HepG2 (cell line): ENCODE results near the gene PDE4D. TPM values are rescaled to one million over a fixed set of nuclear protein-coding genes. Genes with fewer than 3 reads are reported as not detected.

Source experiments
- ATAC-seq: fragments of 200-7000 bp; cut with Tn5 transposase; 3 replicates; pipeline ENCODE4 v1.9.1; 2020; ENCODE audit warnings: mild to moderate bottlenecking, moderate library complexity
- BruUV-seq: library from RNA; stranded (reverse); fragments of 400-500 nt; replicated peaks from 2 replicates; lab custom pipeline; 2021; lab: Mats Ljungman, UMichigan
- CTCF ChIA-PET: fragments of 300-600 bp; formaldehyde crosslinking; extraction: SDS; loops from one replicate; lab custom pipeline; 2021; ENCODE audit warnings: low total read pairs, inconsistent platforms, low intra/inter-chr PET ratio; lab: Yijun Ruan, JAX
- POLR2A ChIA-PET: fragments of 350-600 bp; sonication (Branson Sonifier 250); formaldehyde crosslinking; loops from one replicate; lab custom pipeline; 2020; ENCODE audit warnings: antibody characterized with exemption, inconsistent platforms; lab: Yijun Ruan, JAX
- DNase-seq: peaks from one replicate; pipeline ENCODE4 v3.0.0-alpha.2; 2015; ENCODE audit warnings: low spot score
- FAIRE-seq: peaks from 3 replicates; lab custom pipeline; 2011; peaks lifted over from hg19 to GRCh38; lab: Jason Lieb, UNC
- H2AFZ ChIP-seq: one replicate; pipeline ENCODE4 v1.6.1; 2011; ENCODE audit warnings: low read length, inconsistent platforms
- H3K27ac ChIP-seq: fragments of 300-600 bp; 3 replicates; pipeline ENCODE4 v1.8.0; 2011; ENCODE audit warnings: mixed run types, mild to moderate bottlenecking, mixed read lengths, low read length, inconsistent platforms; ENCODE audit not compliant: insufficient read depth; ENCODE audit errors: extremely low read length
- H3K27me3 ChIP-seq, 2 experiments: fragments of 200-600 bp in 1 of 2; 2 replicates in 1 of 2; 3 replicates in 1 of 2; pipeline versions ENCODE4 v1.6.0 to v1.8.0; 2011; ENCODE audit warnings: low read length in 2 of 2, mild to moderate bottlenecking in 2 of 2, moderate library complexity in 2 of 2, inconsistent platforms in 1 of 2; ENCODE audit not compliant: insufficient read depth in 2 of 2, control insufficient read depth in 1 of 2
- H3K36me3 ChIP-seq, 2 experiments: fragments of 200-600 bp in 1 of 2; replicated peaks in 1 of 2; 2 replicates in 1 of 2; 3 replicates in 1 of 2; pipeline versions ENCODE4 v1.5.1 to v1.8.0; 2011; ENCODE audit warnings: low read length in 2 of 2, inconsistent platforms in 1 of 2; ENCODE audit not compliant: insufficient read depth in 2 of 2, control insufficient read depth in 1 of 2
- H3K4me1 ChIP-seq: 2 replicates; pipeline ENCODE4 v1.5.1; 2012; ENCODE audit warnings: low read length, inconsistent platforms; ENCODE audit not compliant: insufficient read depth
- H3K4me2 ChIP-seq: 2 replicates; pipeline ENCODE4 v1.6.0; 2011; ENCODE audit warnings: low read depth, low read length, inconsistent platforms
- H3K4me3 ChIP-seq, 3 experiments: fragments of 200-600 bp in 1 of 3; sonication (generic), shearing (Covaris generic) in 1 of 3; replicated peaks in 1 of 3; 2 replicates each; pipeline ENCODE4 v1.5.1; 2011 to 2016; ENCODE audit warnings: low read length in 3 of 3, inconsistent platforms in 2 of 3, low read depth in 2 of 3, mild to moderate bottlenecking in 2 of 3, control low read depth in 1 of 3, mixed read lengths in 1 of 3; ENCODE audit not compliant: insufficient read depth in 1 of 3
- H3K79me2 ChIP-seq: one replicate; pipeline ENCODE4 v1.6.1; 2011; ENCODE audit warnings: low read length, inconsistent platforms; ENCODE audit not compliant: insufficient read depth
- H3K9ac ChIP-seq: 2 replicates; pipeline ENCODE4 v1.6.0; 2011; ENCODE audit warnings: mild to moderate bottlenecking, low read depth, low read length, inconsistent platforms; ENCODE audit not compliant: insufficient read depth
- H3K9me3 ChIP-seq: 2 replicates; pipeline ENCODE4 v1.5.1; 2012; ENCODE audit warnings: mild to moderate bottlenecking, low read length
- H4K20me1 ChIP-seq: 2 replicates; pipeline ENCODE4 v1.6.0; 2011; ENCODE audit warnings: inconsistent platforms, mild to moderate bottlenecking, low read length, moderate library complexity; ENCODE audit not compliant: insufficient read depth
- ATAD3A ChIP-seq: sonication (generic); formaldehyde crosslinking; IDR thresholded peaks from 2 replicates; pipeline ENCODE4 v1.4.0; 2020; ENCODE audit warnings: missing genetic modification reagents
- HOXA7 ChIP-seq: sonication (generic); formaldehyde crosslinking; IDR thresholded peaks from 2 replicates; pipeline ENCODE4 v1.8.1; 2022; ENCODE audit warnings: mild to moderate bottlenecking, missing genetic modification reagents, moderate library complexity
- KDM5B ChIP-seq: sonication (generic); formaldehyde crosslinking; IDR thresholded peaks from 2 replicates; pipeline ENCODE4 v1.4.0; 2020; ENCODE audit warnings: missing genetic modification reagents, mild to moderate bottlenecking, borderline replicate concordance
- KLF9 ChIP-seq: IDR thresholded peaks from 2 replicates; pipeline ENCODE4 v1.6.1; 2016; ENCODE audit warnings: low read depth
- MED1 ChIP-seq: sonication (generic); formaldehyde crosslinking; IDR thresholded peaks from 2 replicates; pipeline ENCODE4 v1.4.0; 2020; ENCODE audit warnings: missing genetic modification reagents
- MYC ChIP-seq: sonication (generic); formaldehyde crosslinking; IDR thresholded peaks from 2 replicates; pipeline ENCODE4 v1.9.0; 2021; ENCODE audit warnings: missing genetic modification reagents, borderline replicate concordance
- PRDM4 ChIP-seq: sonication (generic); formaldehyde crosslinking; IDR thresholded peaks from 2 replicates; pipeline ENCODE4 v1.9.0; 2021; ENCODE audit warnings: missing genetic modification reagents, borderline replicate concordance
- REST ChIP-seq, 2 experiments: IDR thresholded peaks; 2 replicates each; pipeline ENCODE4 v1.6.1; 2011 to 2012; ENCODE audit warnings: low read length in 2 of 2, borderline replicate concordance in 1 of 2, low read depth in 1 of 2, mild to moderate bottlenecking in 1 of 2, moderate library complexity in 1 of 2
- RORA ChIP-seq: sonication (generic); formaldehyde crosslinking; IDR thresholded peaks from 2 replicates; pipeline ENCODE4 v1.5.0; 2020; ENCODE audit warnings: mild to moderate bottlenecking, missing genetic modification reagents, moderate library complexity
- TGIF2 ChIP-seq: IDR thresholded peaks from 2 replicates; pipeline ENCODE4 v1.6.1; 2016; ENCODE audit warnings: control low read depth, missing compliant biosample characterization
- ZNF143 ChIP-seq: sonication (generic); formaldehyde crosslinking; IDR thresholded peaks from 2 replicates; pipeline ENCODE4 v1.4.0; 2020; ENCODE audit warnings: missing genetic modification reagents
- ZNF501 ChIP-seq: sonication (generic); formaldehyde crosslinking; IDR thresholded peaks from 2 replicates; pipeline ENCODE4 v1.5.1; 2020; ENCODE audit warnings: mild to moderate bottlenecking, moderate library complexity, missing genetic modification reagents
- ZNF7 ChIP-seq: IDR thresholded peaks from 2 replicates; pipeline ENCODE4 v1.6.1; 2016; ENCODE audit warnings: missing biosample characterization, missing genetic modification reagents
- ZSCAN20 ChIP-seq: sonication (generic); formaldehyde crosslinking; IDR thresholded peaks from 2 replicates; pipeline ENCODE4 v1.4.0; 2020; ENCODE audit warnings: missing genetic modification reagents, mild to moderate bottlenecking, borderline replicate concordance
- ZSCAN30 ChIP-seq: sonication (generic); formaldehyde crosslinking; IDR thresholded peaks from 2 replicates; pipeline ENCODE4 v1.5.0; 2020; ENCODE audit warnings: mild to moderate bottlenecking, missing genetic modification reagents
- WGBS: methylation state at CpG from one replicate; pipeline ENCODE4 v1.1.6; 2017; ENCODE audit warnings: low lambda C conversion rate; 5-methylcytosine and 5-hydroxymethylcytosine counted together
- in situ Hi-C: cut with HindIII; loops from 2 replicates; pipeline ENCODE4 v1.10.0; 2017; ENCODE audit warnings: low pct_unique_long_range_greater_than_20kb; ENCODE audit not compliant: extremely low pct_ligation_motif_present
- intact Hi-C: fragments of 100-400 bp; cut with micrococcal nuclease; formaldehyde crosslinking; loops from one replicate; pipeline ENCODE4 v1.10.0; 2022; ENCODE audit not compliant: unreplicated experiment
- polyA plus RNA-seq, 8 experiments: library from polyadenylated mRNA; depleted of rRNA in 3 of 8; stranded (reverse) in 7 of 8; unstranded in 1 of 8; fragments of >200 nt; fragmentation: Illumina TruSeq in 4 of 8; extraction: Trizol in 4 of 8; gene quantifications; 2 replicates each; pipeline versions ENCODE4 v1.2.1 to v1.2.3, GENCODE V29; 2011 to 2016; ENCODE audit warnings: low read depth in 4 of 8, missing spikeins in 1 of 8, mixed read lengths in 1 of 8; ENCODE audit not compliant: insufficient read depth in 1 of 8
- total RNA-seq, 5 experiments: library from RNA; depleted of rRNA; stranded (reverse); fragments of >200 nt; fragmentation: Illumina TruSeq; extraction: Trizol; gene quantifications; 2 replicates each; pipeline ENCODE4 v1.2.3, GENCODE V29; 2016; ENCODE audit warnings: low read depth in 1 of 5
- TF ChIP-seq, protein P1 (sequence below): sonication (generic); formaldehyde crosslinking; IDR thresholded peaks from 2 replicates; pipeline ENCODE4 v1.4.0; 2020; ENCODE audit warnings: missing genetic modification reagents

PDE4D gene
- total and polyA plus RNA-seq, 2 of the 13 experiments (the other 11 are each of a cell fraction or from before 2014, with no cell fraction given): 7.0 to 12.2 TPM

GRCh38 chr5:59600998-59601397, 292.5 kb downstream of the PDE4D start:
- no TSS peak for BruUV-seq
- no peak for TF ChIP-seq ZSCAN30 (CRISPR knock-in tag)
- TF ChIP-seq KLF9: no peak
- TF ChIP-seq TGIF2: no peak
- no peak for TF ChIP-seq ATAD3A (CRISPR knock-in tag)
- no peak for TF ChIP-seq ZSCAN20 (CRISPR knock-in tag)
- TF ChIP-seq, protein P1, sequence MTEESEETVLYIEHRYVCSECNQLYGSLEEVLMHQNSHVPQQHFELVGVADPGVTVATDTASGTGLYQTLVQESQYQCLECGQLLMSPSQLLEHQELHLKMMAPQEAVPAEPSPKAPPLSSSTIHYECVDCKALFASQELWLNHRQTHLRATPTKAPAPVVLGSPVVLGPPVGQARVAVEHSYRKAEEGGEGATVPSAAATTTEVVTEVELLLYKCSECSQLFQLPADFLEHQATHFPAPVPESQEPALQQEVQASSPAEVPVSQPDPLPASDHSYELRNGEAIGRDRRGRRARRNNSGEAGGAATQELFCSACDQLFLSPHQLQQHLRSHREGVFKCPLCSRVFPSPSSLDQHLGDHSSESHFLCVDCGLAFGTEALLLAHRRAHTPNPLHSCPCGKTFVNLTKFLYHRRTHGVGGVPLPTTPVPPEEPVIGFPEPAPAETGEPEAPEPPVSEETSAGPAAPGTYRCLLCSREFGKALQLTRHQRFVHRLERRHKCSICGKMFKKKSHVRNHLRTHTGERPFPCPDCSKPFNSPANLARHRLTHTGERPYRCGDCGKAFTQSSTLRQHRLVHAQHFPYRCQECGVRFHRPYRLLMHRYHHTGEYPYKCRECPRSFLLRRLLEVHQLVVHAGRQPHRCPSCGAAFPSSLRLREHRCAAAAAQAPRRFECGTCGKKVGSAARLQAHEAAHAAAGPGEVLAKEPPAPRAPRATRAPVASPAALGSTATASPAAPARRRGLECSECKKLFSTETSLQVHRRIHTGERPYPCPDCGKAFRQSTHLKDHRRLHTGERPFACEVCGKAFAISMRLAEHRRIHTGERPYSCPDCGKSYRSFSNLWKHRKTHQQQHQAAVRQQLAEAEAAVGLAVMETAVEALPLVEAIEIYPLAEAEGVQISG: no peak
- no peak for TF ChIP-seq KDM5B (CRISPR knock-in tag)
- TF ChIP-seq ZNF7 (CRISPR knock-in tag): no peak
- TF ChIP-seq RORA: no peak
- no peak for TF ChIP-seq PRDM4 (CRISPR knock-in tag)
- TF ChIP-seq MED1 (CRISPR knock-in tag): no peak
- no peak for TF ChIP-seq ZNF501 (CRISPR knock-in tag)
- no peak for TF ChIP-seq MYC (CRISPR knock-in tag)
- TF ChIP-seq HOXA7 (CRISPR knock-in tag): no peak
- TF ChIP-seq REST (IDR thresholded peaks at IDR 0.05; ENCODE audit: borderline replicate concordance in 1 of 2, low read depth in 1 of 2, low read length in 2 of 2): no peak
- TF ChIP-seq ZNF143 (CRISPR knock-in tag): no peak

More at GRCh38 chr5:59600998-59601397, 292.5 kb downstream of the PDE4D start:
- 77% methylated on average over 3 of the region's 3 CpGs for WGBS
- FAIRE-seq: no peak
- intact Hi-C loops: no loop called here
- no peaks in the 10 kb centered on the region for H4K20me1 ChIP-seq
- no peaks in the 10 kb centered on the region for H3K27me3 ChIP-seq
- H3K4me3 ChIP-seq: no peak overlapping the region
- H3K27ac ChIP-seq: no peak overlapping the region
- no peaks in the 10 kb centered on the region for H3K36me3 ChIP-seq
- POLR2A ChIA-PET: no interaction called here
- DNase-seq: no peak
- no peak overlapping the region for H3K9ac ChIP-seq
- H3K9me3 ChIP-seq: no peaks in the 10 kb centered on the region
- no peak overlapping the region for H3K4me2 ChIP-seq
- H3K4me1 ChIP-seq: no peaks in the 10 kb centered on the region
- no peaks in the 10 kb centered on the region for H3K79me2 ChIP-seq
- no peak overlapping the region for H2AFZ ChIP-seq
- CTCF ChIA-PET: no interaction called here
- in situ Hi-C loops: no loop called here
- ATAC-seq: no peak
